GM12892 (cell line): ENCODE measurements around the gene CPAMD8.
A peak's percentile ranks its signal among the peaks of the same experiment; 100 is the strongest.

Experiments used
- POLR2A ChIP-seq: IDR thresholded peaks from 2 replicates; pipeline ENCODE4 v1.6.1; 2011; ENCODE audit warnings: low read depth, low read length, control low read depth
- POLR2AphosphoS5 ChIP-seq: IDR thresholded peaks from 2 replicates; pipeline ENCODE4 v1.6.1; 2011; ENCODE audit warnings: low read depth, low read length, control low read depth

- no peak; the same call in 1 of the 2 replicates for TF ChIP-seq POLR2AphosphoS5
- TF ChIP-seq POLR2A: 0 out of 2 replicates have a peak, but pooled peaks have one; percentile 16
Observed at GRCh38 chr19:16888629-16889365, 137.8 kb downstream of the CPAMD8 start, which contains the start of gene F2RL3.
